Renal pelvis (tissue), 4 donors: ENCODE data around the gene C1QTNF6. TPM values are rescaled to one million over a fixed set of nuclear protein-coding genes. Genes with fewer than 3 reads are reported as not detected.

Source experiments
- DNase-seq: peaks from one replicate; pipeline ENCODE4 v3.0.0-alpha.2; 2013
- polyA plus RNA-seq, 3 donors: library from polyadenylated mRNA; unstranded; fragments of 120-200 nt; gene quantifications; one replicate each; pipeline ENCODE4 v1.2.1, GENCODE V29; 2013; ENCODE audit not compliant: insufficient read length in 3 of 3

C1QTNF6 gene
- polyA plus RNA-seq, 3 donors = 32.3 to 38.8 (median 34.5) TPM

DNA sequence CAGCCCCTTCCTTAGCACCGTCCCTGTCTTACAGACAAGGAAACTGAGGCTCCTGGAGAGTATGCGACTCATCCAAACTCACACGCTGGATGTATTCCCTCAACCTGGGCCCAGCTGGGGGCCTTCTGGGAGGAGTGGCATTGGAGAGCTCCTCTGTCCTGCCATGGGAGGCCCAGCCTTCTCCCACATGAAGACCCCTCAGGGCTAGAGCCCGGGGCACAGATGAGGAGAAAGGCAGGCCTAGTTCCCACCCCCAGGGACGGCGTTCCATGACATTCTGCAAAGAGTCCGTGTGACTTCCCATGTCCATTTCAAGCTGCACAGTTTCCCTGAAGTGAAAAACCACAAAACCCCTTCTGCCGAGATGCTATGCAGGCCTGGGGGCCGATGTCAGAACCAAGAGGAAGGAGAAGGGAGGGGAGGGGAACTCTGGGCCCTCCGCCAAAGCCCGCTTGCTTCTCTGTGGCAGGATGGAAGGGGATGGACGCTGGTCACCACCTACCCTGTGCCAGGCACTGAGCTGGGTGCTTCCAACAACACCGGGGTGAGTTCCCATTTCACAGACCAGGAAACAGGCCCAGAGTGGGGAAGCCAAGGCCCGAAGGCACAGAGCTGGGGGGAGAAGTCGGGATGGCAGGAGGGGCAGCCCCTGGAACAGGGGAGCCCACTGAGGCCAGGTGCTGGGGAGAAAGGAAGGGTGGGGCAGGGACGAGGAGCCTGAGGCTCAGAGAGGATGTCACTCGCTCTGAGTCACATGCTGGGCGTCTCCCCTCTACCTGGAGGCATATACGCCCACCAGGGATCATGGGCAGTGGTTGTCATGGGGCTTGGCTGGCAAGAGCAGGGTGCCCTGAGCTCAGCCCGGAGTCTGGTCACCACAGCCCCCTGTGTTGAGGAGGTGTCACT is 40.3 kb upstream of the C1QTNF6 start:
- no peak for DNase-seq

DNA sequence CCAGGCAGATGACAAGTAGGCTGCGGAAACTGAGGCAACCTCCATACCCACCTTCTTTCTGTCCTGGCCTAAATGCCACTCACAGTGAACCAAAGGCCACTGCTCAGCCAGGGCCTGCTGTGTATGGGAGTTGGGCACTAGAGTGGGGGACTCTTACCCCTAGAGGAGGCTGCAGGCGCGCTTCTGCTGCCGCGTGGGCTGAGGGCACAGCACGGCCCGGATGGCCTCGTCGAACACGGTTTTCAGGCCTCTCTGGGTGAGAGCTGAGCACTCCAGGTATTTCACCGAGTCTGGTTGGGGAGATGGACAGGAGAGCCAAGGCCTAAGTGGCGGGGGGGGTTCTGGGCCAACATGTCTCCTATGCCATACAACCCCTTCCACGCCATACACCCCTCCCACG is 38.5 kb upstream of the C1QTNF6 start:
- DNase-seq = no peak

DNA sequence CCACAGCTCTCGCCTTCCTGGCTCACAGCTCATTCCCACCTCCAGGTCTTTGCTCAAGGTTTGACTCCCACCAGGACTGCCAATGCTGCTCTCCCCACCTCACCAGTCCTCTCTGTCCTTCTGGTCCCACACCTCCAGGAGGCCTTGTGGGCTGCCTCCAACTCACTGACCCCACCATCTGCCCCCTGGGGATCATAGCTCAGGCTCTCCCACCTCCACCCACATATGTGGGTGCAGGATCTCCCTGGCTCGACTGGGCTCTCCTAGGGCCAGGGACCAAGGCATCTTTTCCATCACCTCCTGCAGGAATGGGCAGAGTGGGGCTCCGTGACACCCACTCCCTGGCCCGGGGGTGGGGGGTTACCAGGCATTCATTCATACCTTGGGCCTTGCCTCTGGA is 38.0 kb upstream of the C1QTNF6 start:
- no peak for DNase-seq

DNA sequence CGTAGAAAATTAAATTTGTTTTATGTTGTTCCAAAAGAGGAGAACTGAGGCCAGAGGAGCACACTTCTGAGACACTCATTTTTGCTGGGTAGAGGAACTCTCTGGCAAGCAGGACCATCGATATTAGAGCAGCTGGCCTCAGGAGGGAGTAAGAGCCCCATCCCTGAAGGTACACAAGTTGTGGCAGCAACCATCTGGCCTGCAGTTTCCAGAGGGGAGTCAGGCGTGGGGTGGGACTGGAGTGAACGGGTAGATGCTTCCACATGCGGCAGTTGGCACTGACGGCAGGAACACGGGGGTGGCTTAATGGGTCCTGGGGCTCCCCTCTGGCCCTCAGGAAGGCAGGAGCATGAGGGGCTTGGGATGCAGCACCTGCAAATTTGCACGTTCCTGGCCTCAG is 37.4 kb upstream of the C1QTNF6 start:
- DNase-seq = no peak

DNA sequence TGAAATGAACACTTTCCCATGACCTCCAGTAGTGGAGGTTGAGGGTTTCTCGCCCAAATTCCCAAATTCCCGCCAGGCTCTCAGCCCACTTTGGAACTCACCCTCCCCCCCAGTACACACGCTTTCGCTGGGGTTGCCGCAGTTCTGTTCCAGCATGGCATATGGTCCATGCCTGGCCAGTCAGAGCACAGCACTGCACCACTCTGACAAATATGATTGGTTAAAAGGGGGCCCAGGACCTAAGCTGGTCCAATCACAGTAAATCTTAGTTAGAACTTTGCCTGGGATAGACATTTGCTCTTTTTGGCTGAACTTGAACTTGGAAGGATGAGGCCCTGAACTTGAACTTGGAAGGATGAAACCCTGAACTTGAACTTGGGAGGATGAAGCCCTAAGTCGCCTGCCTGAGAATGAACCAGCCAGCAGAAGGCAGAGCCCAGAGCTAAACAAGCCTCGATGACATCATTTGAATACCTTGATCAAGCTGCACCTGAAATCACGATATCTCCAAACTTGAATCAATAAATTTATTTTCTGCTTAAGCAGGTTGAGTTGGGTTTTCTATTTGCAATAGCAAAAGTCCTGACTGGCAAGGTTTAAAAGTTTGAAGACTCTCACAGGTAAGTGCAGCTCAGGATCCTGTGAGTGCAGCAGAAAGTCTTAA is 36.8 kb upstream of the C1QTNF6 start:
- DNase-seq = no peak

DNA sequence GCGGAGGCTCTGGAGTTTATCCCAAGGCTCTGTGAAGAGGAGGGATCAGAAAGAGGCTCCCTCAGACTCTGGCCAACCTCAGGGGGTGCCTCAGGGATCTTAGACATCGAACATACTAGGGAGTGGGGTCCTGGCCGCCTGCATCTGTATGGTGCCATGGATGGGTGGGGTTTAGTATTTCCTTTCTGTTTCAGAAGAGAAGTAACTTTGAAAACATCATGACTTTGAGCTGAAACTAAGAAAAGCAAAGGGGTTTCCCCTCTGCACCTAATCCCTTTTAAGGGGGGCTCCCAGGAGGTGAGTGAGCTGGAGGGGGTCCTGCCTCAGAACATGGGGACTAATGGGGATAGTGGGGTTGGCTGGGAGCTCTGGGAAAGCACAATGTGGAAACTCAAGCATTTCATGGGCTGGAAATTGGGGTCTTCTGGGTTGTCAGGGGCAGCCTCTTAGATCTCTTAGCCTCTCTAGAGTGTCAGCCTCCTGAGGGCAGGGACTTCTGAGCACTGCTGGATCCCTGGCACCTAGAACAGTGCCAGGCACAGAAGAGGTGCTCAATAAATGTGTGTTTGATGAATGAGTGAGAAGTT is 36.0 kb upstream of the C1QTNF6 start:
- DNase-seq = no peak

DNA sequence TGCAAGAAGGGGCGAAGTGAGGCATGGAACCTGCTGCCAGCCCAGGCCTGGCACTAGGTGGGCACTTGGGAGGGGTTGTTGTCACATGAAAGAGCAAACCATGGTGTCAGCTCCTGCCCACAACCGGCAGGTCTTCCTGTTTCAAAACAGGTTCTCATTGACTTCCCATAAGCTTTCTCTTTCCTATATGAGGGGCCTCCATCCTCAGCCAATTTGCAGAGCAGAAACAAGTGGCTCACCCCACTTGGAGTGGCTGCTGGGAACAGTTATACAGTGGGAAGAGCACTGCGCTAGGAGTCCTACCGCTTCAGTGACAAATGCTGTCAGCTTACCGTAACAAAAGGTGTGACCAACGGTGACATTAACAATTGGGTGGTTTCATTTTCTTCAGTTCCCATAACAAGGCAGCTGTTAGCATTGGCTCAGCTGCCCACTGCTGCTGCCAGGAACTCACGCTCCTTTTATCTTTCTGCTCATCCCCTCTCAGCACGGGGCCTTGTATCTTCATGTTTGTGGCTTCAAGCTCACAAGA is 34.5 kb upstream of the C1QTNF6 start:
- no peak for DNase-seq

DNA sequence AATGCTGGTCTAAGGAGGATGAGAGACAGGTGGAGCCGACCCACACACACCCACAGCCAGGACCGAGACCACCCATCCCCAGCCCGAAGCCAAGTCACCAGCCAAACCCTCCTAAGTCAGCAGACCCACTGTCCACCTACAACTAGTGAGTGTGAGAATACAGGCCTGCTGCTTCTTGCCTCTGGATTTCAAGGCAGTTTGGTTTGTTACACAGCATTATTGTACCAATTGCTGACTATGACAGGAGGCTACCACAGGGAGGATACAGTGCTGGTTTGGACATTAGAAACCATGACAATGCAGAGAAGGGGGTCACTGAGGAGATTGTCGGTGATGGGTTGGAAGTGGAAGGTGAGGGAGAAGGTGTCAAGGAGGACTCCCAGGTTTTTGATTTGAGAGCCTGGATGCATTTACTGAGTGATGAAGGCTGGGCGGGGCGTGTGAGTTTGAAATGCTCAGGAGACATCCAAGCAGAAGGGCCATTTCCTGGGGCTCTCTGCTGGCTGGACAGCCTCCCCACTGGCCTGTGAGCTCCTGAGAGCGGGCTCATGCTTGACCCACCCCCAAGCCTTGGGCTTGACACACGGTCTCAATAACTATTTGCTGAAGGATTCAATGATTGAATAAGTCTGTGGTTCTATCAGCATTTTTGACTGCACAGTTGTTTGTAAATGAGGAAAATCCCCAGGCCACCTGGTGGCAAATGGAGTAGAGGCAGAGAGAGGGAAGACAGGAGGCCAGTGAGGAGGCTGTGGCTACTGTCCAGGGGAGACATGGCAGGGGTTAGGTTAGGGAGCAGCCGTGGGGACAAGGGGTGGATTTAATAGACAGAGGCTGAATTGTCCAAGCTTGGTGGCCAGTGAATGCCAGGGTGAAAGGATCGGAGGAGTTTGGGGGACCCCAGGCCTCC is 33.6 kb upstream of the C1QTNF6 start:
- DNase-seq = no peak

DNA sequence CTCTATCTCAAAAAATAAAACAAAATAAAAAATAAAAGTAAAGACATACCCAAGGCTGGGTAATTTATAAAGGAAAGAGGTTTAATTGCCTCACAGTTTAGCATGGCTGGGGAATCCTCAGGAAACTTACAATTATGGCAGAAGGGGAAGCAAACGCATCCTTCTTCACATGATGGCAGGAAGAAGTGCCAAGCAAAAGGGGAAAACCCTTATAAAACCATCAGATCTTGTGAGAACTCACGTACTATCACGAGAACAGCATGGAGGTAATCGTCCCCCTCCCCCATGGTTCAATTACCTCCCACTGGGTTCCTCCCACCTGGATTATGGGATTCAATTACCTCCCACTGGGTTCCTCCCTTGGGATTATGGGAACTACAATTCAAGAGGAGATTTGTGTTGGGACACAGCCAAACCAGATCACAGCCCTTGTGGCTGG is 32.5 kb upstream of the C1QTNF6 start:
- DNase-seq = no peak

DNA sequence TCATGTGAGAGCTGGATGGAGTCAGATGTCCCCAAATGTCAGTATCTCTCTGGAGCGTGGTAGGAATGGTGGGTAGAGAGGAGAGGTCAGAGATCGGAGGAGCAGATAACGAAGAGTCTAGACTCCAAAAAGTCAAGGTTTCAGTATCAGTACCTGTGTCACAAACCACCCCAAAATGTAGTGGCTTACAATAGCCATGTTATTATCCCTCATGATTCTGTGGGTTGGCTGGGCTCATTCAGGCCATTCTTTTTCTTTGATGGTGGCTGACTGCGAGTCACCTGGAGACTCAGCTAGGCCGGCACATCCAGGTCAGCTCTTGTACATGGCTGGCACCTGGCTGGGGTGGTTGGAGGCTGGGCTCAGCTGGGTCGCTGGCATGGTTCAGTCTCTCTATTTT is 31.5 kb upstream of the C1QTNF6 start:
- DNase-seq = no peak

DNA sequence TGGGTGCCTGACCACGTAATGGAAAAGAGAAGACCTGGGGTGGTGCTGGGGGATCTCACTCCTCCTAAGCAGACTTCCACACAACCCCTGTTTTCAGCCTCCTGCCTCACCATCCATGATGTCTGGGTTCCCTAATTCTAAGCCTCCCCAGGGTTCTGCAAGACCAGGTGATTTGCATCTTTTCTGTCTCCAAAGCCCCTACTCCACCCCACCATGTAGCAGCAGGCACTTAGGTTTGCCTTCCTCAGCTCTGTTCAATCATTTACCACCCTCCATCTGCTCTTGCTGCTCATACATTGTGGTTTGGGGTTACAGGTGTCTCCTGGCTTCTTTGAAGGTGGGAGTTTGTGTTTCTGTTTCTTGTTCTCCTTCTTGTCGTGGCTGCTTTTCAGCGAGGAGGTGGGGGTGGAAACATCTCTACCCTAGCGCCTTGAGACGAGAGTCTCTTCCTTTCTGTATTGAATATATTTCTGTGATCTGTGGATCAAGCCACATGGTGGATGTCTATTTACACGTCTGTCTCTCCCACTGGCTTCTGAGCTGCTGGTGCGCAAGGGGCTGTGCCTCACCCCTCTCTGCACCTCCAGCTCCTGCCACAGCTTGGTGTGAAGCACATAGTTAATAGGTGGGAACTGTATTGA is 30.8 kb upstream of the C1QTNF6 start:
- DNase-seq = no peak

DNA sequence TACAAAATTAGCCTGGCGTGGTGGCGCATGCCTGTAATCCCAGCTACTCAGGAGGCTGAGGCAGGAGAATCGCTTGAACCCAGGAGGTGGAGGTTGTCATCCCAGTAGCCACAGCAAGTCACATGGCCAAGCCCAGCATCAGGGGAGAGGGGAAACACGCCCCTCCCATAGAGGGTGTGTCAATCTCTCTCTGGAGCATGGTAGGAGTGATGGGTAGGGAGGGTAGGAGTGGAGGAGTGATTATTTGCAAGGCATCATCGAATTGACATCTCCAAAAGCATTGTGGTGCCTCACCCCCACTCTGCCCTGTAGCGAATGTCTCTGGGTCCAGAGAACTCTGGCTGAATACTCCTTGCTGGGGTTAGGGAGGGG is 30.3 kb upstream of the C1QTNF6 start:
- no peak for DNase-seq

DNA sequence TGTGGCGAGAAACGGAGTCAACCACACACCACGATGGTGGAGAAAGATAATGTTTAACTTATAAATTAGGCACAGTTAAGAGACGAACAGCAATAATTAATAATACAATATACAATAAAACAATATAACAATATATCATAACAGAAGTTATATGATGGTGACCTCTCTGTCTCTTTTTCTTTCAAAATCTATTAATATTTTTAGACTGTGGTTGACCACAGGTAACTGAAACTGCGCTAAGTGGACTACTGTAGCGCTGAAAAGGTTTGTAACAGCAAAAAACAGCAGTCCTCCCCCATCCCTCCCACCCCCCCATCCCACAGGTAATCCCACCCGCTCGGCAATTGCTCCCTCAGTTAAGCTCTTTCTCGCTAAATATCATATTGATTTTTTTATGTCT is 27.8 kb upstream of the C1QTNF6 start:
- DNase-seq = no peak

DNA sequence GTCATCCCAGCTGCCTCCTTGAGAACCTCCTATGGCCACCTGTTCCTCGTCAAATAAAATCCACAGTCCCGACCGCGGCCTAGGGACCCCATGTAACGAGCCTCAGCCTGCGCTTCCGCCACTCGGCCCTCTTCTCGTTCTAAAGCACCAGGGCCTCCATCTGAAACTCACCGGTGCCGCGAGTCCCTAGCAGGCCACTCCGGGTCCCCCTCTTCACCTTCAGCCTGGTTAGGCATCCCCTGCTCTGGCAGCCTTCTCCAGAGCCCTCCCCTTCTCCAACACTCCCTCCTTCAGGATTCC is 26.6 kb upstream of the C1QTNF6 start:
- DNase-seq = no peak

DNA sequence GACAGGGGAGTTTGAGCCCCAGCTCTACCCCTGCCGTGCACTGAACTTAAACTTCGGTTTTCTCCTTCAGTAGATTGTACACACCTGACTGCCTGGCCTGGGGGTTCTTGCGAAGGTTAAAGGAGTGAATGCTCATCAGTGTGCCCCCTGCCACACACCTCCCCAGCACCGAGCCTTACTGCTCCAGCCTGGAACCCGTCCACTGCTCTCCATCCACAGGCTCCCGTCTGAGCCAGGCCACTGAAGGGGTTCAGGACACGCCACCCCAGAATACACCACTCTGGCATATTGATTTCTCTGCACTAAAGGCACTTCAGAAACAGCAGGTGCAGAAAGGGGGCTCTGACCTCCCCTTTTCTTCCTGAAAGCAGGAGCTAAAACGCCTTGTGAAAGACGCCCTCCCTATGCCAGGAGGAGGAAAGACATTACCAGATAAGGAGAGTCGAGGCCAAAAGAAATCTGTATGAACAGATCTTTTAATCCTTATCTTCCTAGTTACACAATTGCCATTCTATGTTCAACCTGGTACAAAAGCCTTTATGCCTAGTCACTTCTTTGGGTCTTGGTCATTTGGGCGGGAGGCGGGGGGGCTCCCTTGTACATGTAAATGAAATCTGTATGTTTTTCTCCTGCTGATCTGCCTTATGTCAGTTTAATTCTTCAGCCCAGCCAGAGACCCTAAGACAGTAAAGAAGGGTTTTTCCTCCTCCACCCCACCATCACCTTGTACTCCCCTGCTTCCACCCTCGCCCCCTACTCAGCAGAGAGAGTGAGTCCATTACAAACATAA is 26.1 kb upstream of the C1QTNF6 start:
- no peak for DNase-seq

DNA sequence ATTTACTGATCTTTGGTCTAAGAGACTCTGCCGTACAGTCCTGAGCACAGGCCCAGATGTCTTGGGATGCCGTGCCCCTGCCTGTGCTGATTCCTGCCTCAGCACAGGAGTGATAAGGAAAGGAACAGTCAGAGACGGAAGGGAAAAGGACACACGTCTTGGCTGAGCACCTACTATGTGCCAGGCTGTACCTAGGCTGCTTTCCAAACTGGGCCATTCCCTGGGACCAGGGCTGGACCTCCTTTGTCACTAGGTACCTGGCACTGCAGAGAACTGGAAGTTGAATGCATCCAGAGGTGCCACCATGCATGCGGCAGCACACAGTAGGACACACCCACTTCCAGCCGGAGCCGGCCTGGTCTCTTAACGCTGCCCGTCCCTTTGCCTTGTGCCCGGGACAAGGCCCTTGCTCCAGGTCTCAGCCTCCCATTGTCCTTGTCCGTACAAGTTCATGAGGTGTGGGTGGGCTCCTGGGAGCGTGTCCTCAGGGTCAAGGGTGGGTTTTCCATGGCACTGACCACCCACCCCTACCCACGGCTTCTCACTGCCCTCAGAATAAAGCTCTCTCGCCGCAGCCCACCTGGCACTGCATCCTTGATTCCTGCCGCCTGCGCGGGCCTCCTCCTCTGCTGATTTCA is 25.3 kb upstream of the C1QTNF6 start:
- DNase-seq = no peak

DNA sequence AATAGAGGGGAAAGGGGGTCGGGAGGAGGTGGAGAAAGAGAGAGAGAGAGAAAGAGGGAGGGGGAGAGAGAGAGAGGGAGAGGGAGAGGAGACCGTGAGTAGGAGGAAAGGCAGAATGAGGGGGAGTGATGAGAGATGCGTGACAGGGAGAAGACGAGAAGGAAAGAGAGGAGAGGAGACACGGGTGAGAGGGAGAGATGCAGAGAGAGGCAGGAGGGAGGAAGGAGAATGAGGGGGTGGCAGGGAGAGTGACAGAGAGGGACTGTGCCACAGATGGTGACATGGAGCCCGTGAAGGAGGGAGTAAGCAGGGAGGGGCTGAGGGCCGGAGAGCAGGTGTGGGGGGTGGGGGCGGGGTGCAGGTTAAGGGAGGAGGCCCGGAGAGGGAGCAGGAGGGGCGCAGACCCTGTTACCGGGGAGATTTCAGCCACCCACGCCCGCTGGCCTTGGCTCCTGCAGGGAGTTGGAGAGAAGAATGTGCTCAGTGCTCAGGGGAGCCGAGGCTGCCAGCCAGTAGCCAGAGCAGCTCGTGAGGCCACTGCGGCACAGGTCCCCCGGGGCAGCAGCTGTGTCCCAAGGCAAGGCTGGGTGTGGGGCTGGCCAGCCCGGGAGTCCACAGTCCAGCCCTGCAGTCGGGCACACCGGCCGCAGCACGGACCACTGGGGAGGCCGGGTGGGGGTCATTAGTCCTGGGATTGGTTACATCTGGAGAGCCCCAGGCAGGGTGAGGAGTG is 24.3 kb upstream of the C1QTNF6 start, which contains the start of gene SSTR3:
TSS of gene SSTR3 (minus strand) at position 304 of the 733 bp plus-strand sequence. CDS start 4,674 bp downstream, outside the sequence.
- peak; percentile 46 for DNase-seq

DNA sequence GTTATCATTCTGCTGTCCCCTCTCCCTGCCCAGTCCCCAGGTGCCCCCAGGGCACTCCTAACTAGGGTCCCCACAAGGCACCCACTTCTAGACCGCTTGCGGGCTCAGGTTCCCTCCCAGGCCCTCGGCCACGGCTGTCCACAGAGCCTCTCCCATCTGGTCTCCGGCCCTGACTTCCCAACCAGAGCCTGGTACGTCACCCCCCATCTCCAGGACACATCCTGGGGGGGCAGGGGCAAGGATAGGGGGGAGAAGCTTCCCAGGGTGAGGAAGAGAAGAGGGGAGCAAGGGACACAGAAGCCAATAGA is 23.8 kb upstream of the C1QTNF6 start:
- no peak for DNase-seq
